Thyroid gland (tissue), 4 donors: ENCODE results near the gene HDAC7.

Experiments
- CTCF ChIP-seq, 6 experiments: fragments of 200-600 bp in 3 of 6; fragments of 450-650 bp in 3 of 6; sonication (generic) in 3 of 6; IDR thresholded peaks; one replicate each; pipeline ENCODE4 v1.5.1; 2016 to 2019; ENCODE audit warnings: antibody characterized with exemption in 6 of 6, mild to moderate bottlenecking in 2 of 6, inconsistent platforms in 1 of 6, moderate library complexity in 1 of 6
- POLR2A ChIP-seq, 2 donors: fragments of 450-650 bp; IDR thresholded peaks; one replicate each; pipeline ENCODE4 v1.6.1; 2017; ENCODE audit warnings: antibody characterized with exemption in 2 of 2, mild to moderate bottlenecking in 2 of 2, moderate library complexity in 1 of 2

GRCh38 chr12:47838286-47838931 is 18.7 kb upstream of the HDAC7 start:
- TF ChIP-seq CTCF (IDR thresholded peaks at IDR 0.05), result peak in 4 of 6 experiments; percentile 23 to 65 (median 38)
- TF ChIP-seq POLR2A (IDR thresholded peaks at IDR 0.05), result no peak
